ENCODE data around the gene SPINT2.

Gene SPINT2

DNA sequence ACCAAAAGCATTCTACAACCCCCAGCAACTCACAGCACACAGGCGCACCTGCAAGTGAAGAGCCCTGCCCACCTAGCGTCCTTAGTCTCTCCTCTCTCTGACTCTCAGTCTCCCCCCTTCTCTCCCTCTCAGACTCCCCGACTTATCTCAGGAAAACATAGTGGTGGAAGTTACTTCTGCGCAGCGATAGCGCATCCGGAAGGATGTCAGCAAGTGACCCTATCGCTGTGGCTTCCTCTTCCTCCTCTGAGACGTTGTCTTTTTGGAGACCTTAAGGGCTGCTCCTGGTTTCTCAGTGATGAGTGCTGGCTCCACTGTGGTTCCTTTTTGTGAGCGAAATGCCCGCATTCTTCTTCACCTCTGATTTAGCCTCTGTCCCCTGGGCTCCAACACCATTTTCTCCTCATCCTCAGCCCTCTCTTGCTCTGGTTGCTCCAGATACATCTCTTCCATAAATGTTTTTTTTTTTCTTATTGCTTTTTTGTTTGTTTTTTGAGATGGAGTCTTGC is 52.8 kb downstream of the SPINT2 start:
- Histone ChIP-seq H3K27me3 (ENCODE audit: control insufficient read depth in 1 of 2, insufficient read depth in 2 of 2, low read length in 2 of 2) (no peaks in the 10 kb centered on the region), H3K4me1 (ENCODE audit: insufficient read depth, low read length) (peaks cover 40% of the 10 kb centered on the region), H3K9ac (ENCODE audit: low read length) (no peak overlapping the region), H3K27ac (ENCODE audit: low read depth, low read length) (peak overlapping the region; percentile 19), H3K9me3 (ENCODE audit: low read length) (no peaks in the 10 kb centered on the region), H3K4me3 (ENCODE audit: low read depth in 1 of 2, low read length in 2 of 2) (peak overlapping the region in 1 of 2 donors; percentile 65), H3K36me3 (ENCODE audit: insufficient read depth, low read length) (no peaks in the 10 kb centered on the region)

DNA sequence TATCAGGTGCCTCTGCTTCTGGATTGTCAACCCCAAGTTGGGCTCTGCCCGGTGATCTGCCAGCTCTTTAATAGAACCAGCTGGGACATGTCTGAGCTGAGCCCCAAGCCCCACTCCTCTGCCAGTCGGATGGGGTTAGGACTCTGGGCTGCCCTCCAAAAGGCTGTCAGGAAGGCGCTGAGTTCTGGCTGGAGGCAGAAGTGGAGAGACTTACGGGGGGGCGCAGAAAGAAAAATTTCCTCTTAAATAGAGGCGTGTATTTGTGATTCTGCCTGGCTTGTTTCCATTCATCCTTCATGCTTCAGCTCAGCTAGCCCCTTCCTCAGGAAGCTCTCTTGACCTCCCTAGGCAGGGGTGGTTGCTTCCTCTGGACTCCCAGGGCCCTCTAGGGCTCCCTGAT is 54.3 kb downstream of the SPINT2 start:
- Histone ChIP-seq H3K27me3 (ENCODE audit: control insufficient read depth in 1 of 2, insufficient read depth in 2 of 2, low read length in 2 of 2) (no peaks in the 10 kb centered on the region), H3K4me3 (ENCODE audit: low read depth in 1 of 2, low read length in 2 of 2) (peak overlapping the region in 1 of 2 donors; percentile 81), H3K36me3 (ENCODE audit: insufficient read depth, low read length) (no peaks in the 10 kb centered on the region), H3K27ac (ENCODE audit: low read depth, low read length) (peak overlapping the region; percentile 86), H3K9me3 (ENCODE audit: low read length) (no peaks in the 10 kb centered on the region), H3K4me1 (ENCODE audit: insufficient read depth, low read length) (peaks cover 44% of the 10 kb centered on the region), H3K9ac (ENCODE audit: low read length) (peak overlapping the region; percentile 71)

DNA sequence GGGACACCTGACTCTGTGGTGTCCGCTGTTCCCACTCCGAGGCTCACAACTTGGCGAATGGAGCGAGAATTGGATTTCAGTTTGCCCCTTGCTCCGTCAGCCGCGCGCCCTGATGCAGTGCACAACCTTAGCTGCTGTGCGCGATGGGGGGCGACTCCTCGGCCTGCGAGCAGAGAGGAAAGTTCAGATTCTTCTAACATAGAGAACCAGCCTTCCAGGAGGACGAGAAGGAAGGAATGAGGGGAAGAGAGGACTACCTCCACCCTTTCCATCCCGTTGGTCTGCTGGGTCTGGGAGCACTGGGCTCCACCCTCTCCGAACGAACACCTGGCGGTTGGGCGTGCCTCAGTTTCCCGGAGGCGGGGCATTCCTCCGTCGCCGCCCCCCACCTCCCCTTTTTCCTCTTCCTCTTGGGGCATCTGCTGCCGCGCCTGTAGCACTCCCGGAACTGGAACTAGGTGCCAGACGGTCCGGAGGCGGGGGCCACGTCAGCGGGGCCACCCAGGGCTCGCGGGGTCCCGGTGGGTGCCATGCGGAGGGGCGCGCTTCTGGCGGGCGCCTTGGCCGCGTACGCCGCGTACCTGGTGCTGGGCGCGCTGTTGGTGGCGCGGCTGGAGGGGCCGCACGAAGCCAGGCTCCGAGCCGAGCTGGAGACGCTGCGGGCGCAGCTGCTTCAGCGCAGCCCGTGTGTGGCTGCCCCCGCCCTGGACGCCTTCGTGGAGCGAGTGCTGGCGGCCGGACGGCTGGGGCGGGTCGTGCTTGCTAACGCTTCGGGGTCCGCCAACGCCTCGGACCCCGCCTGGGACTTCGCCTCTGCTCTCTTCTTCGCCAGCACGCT is 55.3 kb downstream of the SPINT2 start, which contains the start of gene KCNK6:
KCNK6 (plus strand) TSS at position 425 of the 838 bp plus-strand sequence; CDS start at position 531, 106 bp downstream.
- Histone ChIP-seq H3K9me3 (ENCODE audit: low read length) (no peaks in the 10 kb centered on the region), H3K4me1 (ENCODE audit: insufficient read depth, low read length) (peaks cover 44% of the 10 kb centered on the region), H3K27ac (ENCODE audit: low read depth, low read length) (peak within 1 kb of the TSS; percentile 86)

DNA sequence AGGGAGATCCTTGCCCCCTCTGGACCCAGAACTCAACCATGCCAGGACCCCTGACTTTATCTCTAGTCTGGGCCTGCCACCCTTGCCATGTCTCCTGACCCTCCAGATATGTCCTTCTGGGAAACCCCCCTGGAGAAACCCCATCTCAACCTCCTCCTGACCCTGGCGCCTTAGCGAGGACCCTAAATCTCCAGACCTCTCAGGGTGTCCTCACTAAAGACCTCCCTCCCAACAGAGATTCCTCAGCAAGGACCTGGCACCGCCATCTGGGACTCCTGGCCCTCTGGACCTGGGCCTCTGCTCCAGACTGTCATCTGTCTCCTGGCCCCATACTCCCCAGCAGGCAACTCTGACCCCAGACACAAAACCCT is 56.6 kb downstream of the SPINT2 start:
- Histone ChIP-seq H3K27me3 (ENCODE audit: control insufficient read depth in 1 of 2, insufficient read depth in 2 of 2, low read length in 2 of 2) (no peaks in the 10 kb centered on the region), H3K4me1 (ENCODE audit: insufficient read depth, low read length) (peaks cover 39% of the 10 kb centered on the region), H3K36me3 (ENCODE audit: insufficient read depth, low read length) (peaks cover 9% of the 10 kb centered on the region), H3K9me3 (ENCODE audit: low read length) (no peaks in the 10 kb centered on the region), H3K27ac (ENCODE audit: low read depth, low read length) (peak overlapping the region; percentile 86), H3K9ac (ENCODE audit: low read length) (peak overlapping the region; percentile 71), H3K4me3 (ENCODE audit: low read depth in 1 of 2, low read length in 2 of 2) (peak overlapping the region; percentile 51 to 81)

More for the DNA sequence above, 55.3 kb downstream of the SPINT2 start, which contains the start of gene KCNK6:
- Histone ChIP-seq H3K36me3 (ENCODE audit: insufficient read depth, low read length) (peaks cover 5% of the 10 kb centered on the region), H3K4me3 (ENCODE audit: low read depth in 1 of 2, low read length in 2 of 2) (peak within 1 kb of the TSS; percentile 81 to 91), H3K27me3 (ENCODE audit: control insufficient read depth in 1 of 2, insufficient read depth in 2 of 2, low read length in 2 of 2) (no peaks in the 10 kb centered on the region), H3K9ac (ENCODE audit: low read length) (peak within 1 kb of the TSS; percentile 71)

DNA sequence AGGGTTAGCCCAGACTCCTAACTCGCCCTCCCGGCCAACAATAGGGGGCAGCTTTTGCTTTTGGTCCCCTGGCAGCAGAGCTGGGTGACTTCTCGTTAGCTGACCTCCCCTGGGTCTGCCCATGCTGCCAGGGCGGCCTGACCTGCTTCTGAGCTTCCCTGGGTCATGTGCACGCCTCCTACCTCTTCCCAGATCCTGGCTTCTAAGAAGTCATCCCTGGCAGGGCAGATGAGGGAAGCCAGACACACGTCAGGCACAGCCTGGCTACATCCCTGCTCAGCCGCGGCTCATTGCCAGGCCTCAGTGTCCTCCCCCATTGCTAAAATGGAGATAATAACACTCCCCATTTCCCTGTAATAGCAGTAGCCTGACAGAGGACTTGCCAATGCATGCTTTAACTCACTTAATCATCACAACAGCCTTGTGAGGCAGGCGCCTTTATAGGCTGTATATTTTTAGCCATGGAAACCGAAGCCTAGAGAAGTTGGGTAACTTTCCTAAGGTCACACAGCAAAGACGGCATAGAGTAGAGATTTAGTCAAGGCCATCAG is 57.3 kb downstream of the SPINT2 start:
- H3K9ac ChIP-seq (ENCODE audit: low read length): peak overlapping the region; percentile 71
- peak overlapping the region; percentile 11 to 81 for H3K4me3 ChIP-seq (ENCODE audit: low read depth in 1 of 2, low read length in 2 of 2)
- H3K9me3 ChIP-seq (ENCODE audit: low read length): no peaks in the 10 kb centered on the region
- H3K27me3 ChIP-seq (ENCODE audit: control insufficient read depth in 1 of 2, insufficient read depth in 2 of 2, low read length in 2 of 2): no peaks in the 10 kb centered on the region
- H3K27ac ChIP-seq (ENCODE audit: low read depth, low read length): peak overlapping the region; percentile 86
- peaks cover 12% of the 10 kb centered on the region for H3K36me3 ChIP-seq (ENCODE audit: insufficient read depth, low read length)
- H3K4me1 ChIP-seq (ENCODE audit: insufficient read depth, low read length): peaks cover 33% of the 10 kb centered on the region

DNA sequence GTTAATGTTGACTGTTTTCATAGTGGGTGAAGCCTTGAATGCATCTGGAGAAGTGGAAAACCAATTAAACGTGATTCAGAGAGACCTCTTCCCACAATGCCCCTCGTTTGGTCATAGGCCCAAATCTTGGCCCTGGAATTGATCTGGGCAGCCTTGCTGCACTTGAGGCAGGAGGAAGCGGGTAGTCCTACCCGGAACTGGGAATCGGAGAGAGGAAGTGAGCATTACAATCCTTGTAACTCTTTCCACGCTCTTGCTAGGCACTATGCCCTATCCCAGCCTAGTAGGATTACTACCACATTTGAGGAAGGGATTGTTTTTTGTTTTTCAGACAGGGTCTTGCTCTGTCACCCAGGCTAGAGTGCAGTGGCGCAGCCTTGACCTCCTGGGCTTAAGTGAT is 58.9 kb downstream of the SPINT2 start:
- H3K4me1 ChIP-seq (ENCODE audit: insufficient read depth, low read length): peaks cover 30% of the 10 kb centered on the region
- peak overlapping the region; percentile 16 for H3K27ac ChIP-seq (ENCODE audit: low read depth, low read length)
- H3K9me3 ChIP-seq (ENCODE audit: low read length): no peaks in the 10 kb centered on the region
- H3K27me3 ChIP-seq (ENCODE audit: control insufficient read depth in 1 of 2, insufficient read depth in 2 of 2, low read length in 2 of 2): no peaks in the 10 kb centered on the region
- peaks cover 28% of the 10 kb centered on the region for H3K36me3 ChIP-seq (ENCODE audit: insufficient read depth, low read length)
- no peak overlapping the region for H3K9ac ChIP-seq (ENCODE audit: low read length)
- no peak overlapping the region for H3K4me3 ChIP-seq (ENCODE audit: low read depth in 1 of 2, low read length in 2 of 2)

DNA sequence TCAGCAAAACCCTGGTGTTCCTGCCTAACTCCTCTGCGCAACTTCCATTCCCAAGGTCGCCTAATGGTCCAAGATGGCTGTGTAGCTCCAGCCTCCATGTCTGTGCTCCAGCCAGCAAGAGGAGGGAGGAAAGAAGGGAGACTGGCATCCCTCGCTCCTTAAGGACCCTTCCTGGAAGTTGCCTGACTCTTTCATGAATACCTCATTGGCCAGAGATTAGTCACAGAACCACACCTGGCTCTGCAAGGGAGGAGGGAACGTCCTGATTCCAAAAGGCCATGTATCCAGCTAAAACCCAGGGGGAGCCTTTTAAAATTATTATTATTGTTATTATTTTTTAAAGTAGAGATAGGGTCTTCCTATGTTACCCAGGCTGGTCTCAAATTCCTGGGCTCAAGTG is 60.1 kb downstream of the SPINT2 start:
- no peak overlapping the region for H3K27ac ChIP-seq (ENCODE audit: low read depth, low read length)
- H3K9me3 ChIP-seq (ENCODE audit: low read length): no peaks in the 10 kb centered on the region
- H3K36me3 ChIP-seq (ENCODE audit: insufficient read depth, low read length): peaks cover 30% of the 10 kb centered on the region
- H3K4me1 ChIP-seq (ENCODE audit: insufficient read depth, low read length): peaks cover 19% of the 10 kb centered on the region
- H3K9ac ChIP-seq (ENCODE audit: low read length): no peak overlapping the region
- H3K27me3 ChIP-seq (ENCODE audit: control insufficient read depth in 1 of 2, insufficient read depth in 2 of 2, low read length in 2 of 2): no peaks in the 10 kb centered on the region
- no peak overlapping the region for H3K4me3 ChIP-seq (ENCODE audit: low read depth in 1 of 2, low read length in 2 of 2)

DNA sequence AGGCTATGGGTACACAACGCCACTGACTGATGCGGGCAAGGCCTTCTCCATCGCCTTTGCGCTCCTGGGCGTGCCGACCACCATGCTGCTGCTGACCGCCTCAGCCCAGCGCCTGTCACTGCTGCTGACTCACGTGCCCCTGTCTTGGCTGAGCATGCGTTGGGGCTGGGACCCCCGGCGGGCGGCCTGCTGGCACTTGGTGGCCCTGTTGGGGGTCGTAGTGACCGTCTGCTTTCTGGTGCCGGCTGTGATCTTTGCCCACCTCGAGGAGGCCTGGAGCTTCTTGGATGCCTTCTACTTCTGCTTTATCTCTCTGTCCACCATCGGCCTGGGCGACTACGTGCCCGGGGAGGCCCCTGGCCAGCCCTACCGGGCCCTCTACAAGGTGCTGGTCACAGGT is 62.2 kb downstream of the SPINT2 start:
- Histone ChIP-seq H3K9ac (ENCODE audit: low read length) (no peak overlapping the region), H3K9me3 (ENCODE audit: low read length) (no peaks in the 10 kb centered on the region), H3K4me3 (ENCODE audit: low read depth in 1 of 2, low read length in 2 of 2) (no peak overlapping the region), H3K4me1 (ENCODE audit: insufficient read depth, low read length) (peaks cover 7% of the 10 kb centered on the region), H3K27ac (ENCODE audit: low read depth, low read length) (no peak overlapping the region), H3K27me3 (ENCODE audit: control insufficient read depth in 1 of 2, insufficient read depth in 2 of 2, low read length in 2 of 2) (no peaks in the 10 kb centered on the region), H3K36me3 (ENCODE audit: insufficient read depth, low read length) (peaks cover 30% of the 10 kb centered on the region)

DNA sequence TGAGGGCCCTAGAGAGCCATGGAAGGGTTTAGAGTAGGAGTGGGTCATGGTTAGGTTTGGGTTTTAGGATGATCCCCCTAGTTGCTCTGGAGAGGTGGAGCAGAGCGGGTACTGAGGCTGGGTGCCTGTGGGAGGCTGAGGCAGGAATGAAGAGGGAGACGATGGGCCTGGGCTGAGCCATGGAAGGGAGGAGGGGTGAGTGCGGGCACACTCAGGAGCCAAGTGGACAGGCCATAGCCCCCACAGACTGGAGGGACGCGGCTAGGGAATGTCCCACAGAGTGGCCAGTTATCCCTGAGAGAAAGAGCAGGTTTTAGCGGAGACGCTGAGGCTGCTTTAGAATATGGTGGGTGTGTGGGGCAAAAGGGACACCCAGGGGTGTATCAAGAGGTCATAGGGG is 65.3 kb downstream of the SPINT2 start:
- no peak overlapping the region for H3K27ac ChIP-seq (ENCODE audit: low read depth, low read length)
- H3K36me3 ChIP-seq (ENCODE audit: insufficient read depth, low read length): peaks cover 26% of the 10 kb centered on the region
- H3K9me3 ChIP-seq (ENCODE audit: low read length): no peaks in the 10 kb centered on the region
- no peaks in the 10 kb centered on the region for H3K4me1 ChIP-seq (ENCODE audit: insufficient read depth, low read length)
- no peak overlapping the region for H3K9ac ChIP-seq (ENCODE audit: low read length)
- no peak overlapping the region for H3K4me3 ChIP-seq (ENCODE audit: low read depth in 1 of 2, low read length in 2 of 2)
- no peaks in the 10 kb centered on the region for H3K27me3 ChIP-seq (ENCODE audit: control insufficient read depth in 1 of 2, insufficient read depth in 2 of 2, low read length in 2 of 2)

DNA sequence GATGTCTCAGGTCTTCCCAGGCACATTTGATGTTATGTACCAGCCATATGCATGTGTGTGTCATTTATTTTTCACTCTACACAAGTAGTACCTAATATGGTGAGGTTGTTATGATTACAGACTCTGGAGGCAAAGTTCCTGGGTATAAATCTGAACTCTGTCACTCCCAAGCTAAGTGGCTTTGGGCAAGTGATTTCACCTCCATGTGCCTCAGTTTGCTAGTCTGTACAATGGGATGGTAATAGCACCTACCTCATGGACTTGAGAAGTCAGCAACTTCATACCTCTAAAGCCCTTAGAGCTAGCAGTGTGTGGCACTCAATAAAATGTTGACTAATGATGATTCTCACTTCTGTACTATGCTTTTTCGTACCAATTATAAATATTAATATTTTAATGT is 67.4 kb downstream of the SPINT2 start:
- H3K4me3 ChIP-seq (ENCODE audit: low read depth in 1 of 2, low read length in 2 of 2): no peak overlapping the region
- no peak overlapping the region for H3K9ac ChIP-seq (ENCODE audit: low read length)
- no peak overlapping the region for H3K27ac ChIP-seq (ENCODE audit: low read depth, low read length)
- peaks cover 18% of the 10 kb centered on the region for H3K36me3 ChIP-seq (ENCODE audit: insufficient read depth, low read length)
- no peaks in the 10 kb centered on the region for H3K27me3 ChIP-seq (ENCODE audit: control insufficient read depth in 1 of 2, insufficient read depth in 2 of 2, low read length in 2 of 2)
- H3K4me1 ChIP-seq (ENCODE audit: insufficient read depth, low read length): no peaks in the 10 kb centered on the region
- H3K9me3 ChIP-seq (ENCODE audit: low read length): no peaks in the 10 kb centered on the region

DNA sequence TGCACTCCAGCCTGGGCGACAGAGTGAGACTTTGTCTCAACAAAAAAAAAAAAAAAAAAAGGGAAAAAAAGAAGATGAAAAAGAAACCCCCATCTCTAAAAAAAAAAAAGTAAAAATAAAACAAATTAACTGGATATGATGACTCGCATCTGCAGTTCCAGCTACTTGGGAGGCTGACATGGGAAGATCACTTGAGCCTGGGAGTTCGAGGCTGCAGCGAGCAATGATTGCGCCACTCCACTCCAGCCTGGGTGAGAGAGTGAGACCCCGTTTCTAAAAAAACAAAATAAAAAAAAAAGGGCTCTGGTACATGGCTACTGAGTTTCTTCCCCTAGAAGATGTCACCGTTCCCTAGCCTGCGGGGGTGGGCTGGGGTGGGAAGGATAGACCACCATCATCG is 68.9 kb downstream of the SPINT2 start:
- no peak overlapping the region for H3K4me3 ChIP-seq (ENCODE audit: low read depth in 1 of 2, low read length in 2 of 2)
- no peaks in the 10 kb centered on the region for H3K27me3 ChIP-seq (ENCODE audit: control insufficient read depth in 1 of 2, insufficient read depth in 2 of 2, low read length in 2 of 2)
- H3K9me3 ChIP-seq (ENCODE audit: low read length): no peaks in the 10 kb centered on the region
- no peak overlapping the region for H3K9ac ChIP-seq (ENCODE audit: low read length)
- H3K36me3 ChIP-seq (ENCODE audit: insufficient read depth, low read length): peaks cover 3% of the 10 kb centered on the region
- H3K27ac ChIP-seq (ENCODE audit: low read depth, low read length): no peak overlapping the region
- H3K4me1 ChIP-seq (ENCODE audit: insufficient read depth, low read length): peaks cover 4% of the 10 kb centered on the region

Measured in muscle layer of colon (tissue), 2 donors.